GM12878 (cell line): Measurements from ENCODE around the gene IGFALS. TPM values are rescaled to one million over a fixed set of nuclear protein-coding genes. Genes with fewer than 3 reads are reported as not detected.

Experiments
- ATAC-seq: fragments of 200-7000 bp; cut with Tn5 transposase; 3 replicates; pipeline ENCODE4 v1.9.1; 2020; ENCODE audit warnings: mild to moderate bottlenecking, moderate library complexity
- BruUV-seq: library from RNA; stranded (reverse); fragments of 400-500 nt; replicated peaks from 2 replicates; lab custom pipeline; 2021; lab: Mats Ljungman, UMichigan
- CTCF ChIA-PET: fragments of 300-600 bp; sonication (Branson Sonifier 250); formaldehyde crosslinking; extraction: SDS; loops from one replicate; lab custom pipeline; 2021; ENCODE audit warnings: inconsistent platforms; lab: Yijun Ruan, JAX
- POLR2A ChIA-PET: fragments of 350-600 bp; formaldehyde crosslinking; extraction: SDS; loops from one replicate; lab custom pipeline; 2021; ENCODE audit warnings: inconsistent platforms; lab: Charles Lee
- RAD21 ChIA-PET: fragments of 300-600 bp; sonication (Branson Sonifier 250); formaldehyde crosslinking; loops from one replicate; lab custom pipeline; 2023; ENCODE audit warnings: antibody characterized with exemption; ENCODE audit not compliant: unreplicated experiment; lab: Charles Lee
- SMC1A ChIA-PET: fragments of 300-600 bp; sonication (Branson Sonifier 250); formaldehyde crosslinking; loops from one replicate; lab custom pipeline; 2023; ENCODE audit not compliant: unreplicated experiment, uncharacterized antibody; lab: Charles Lee
- DNase-seq: peaks from one replicate; pipeline ENCODE4 v3.0.0-alpha.2; 2011; ENCODE audit warnings: low read depth, low spot score
- FAIRE-seq: peaks from 3 replicates; lab custom pipeline; 2011; peaks lifted over from hg19 to GRCh38; lab: Jason Lieb, UNC
- H2AFZ ChIP-seq: 2 replicates; pipeline ENCODE4 v1.6.0; 2011; ENCODE audit warnings: low read depth, low read length, control low read depth; ENCODE audit not compliant: control insufficient read depth
- H3K27ac ChIP-seq: 2 replicates; pipeline ENCODE4 v1.5.1; 2011; ENCODE audit warnings: control low read depth; ENCODE audit not compliant: control insufficient read depth, insufficient read depth
- H3K27me3 ChIP-seq, 2 experiments: replicated peaks in 1 of 2; 2 replicates each; pipeline versions ENCODE4 v1.6.0 to v1.6.1; 2011; ENCODE audit warnings: low read length in 1 of 2; ENCODE audit not compliant: control insufficient read depth in 2 of 2, insufficient read depth in 2 of 2
- H3K36me3 ChIP-seq, 2 experiments: 2 replicates each; pipeline ENCODE4 v1.5.1; 2011; ENCODE audit warnings: low read length in 1 of 2; ENCODE audit not compliant: control insufficient read depth in 2 of 2, insufficient read depth in 2 of 2
- H3K4me1 ChIP-seq: 2 replicates; pipeline ENCODE4 v1.6.1; 2011; ENCODE audit warnings: mild to moderate bottlenecking, low read length, moderate library complexity, mixed read lengths; ENCODE audit not compliant: control insufficient read depth, insufficient read depth
- H3K4me2 ChIP-seq: 2 replicates; pipeline ENCODE4 v1.6.0; 2011; ENCODE audit warnings: control low read depth; ENCODE audit not compliant: control insufficient read depth, insufficient read depth
- H3K4me3 ChIP-seq: fragments of 200-600 bp; sonication (generic); 2 replicates; pipeline ENCODE4 v1.5.1; 2016
- H3K79me2 ChIP-seq: 2 replicates; pipeline ENCODE4 v1.6.0; 2011; ENCODE audit warnings: low read length; ENCODE audit not compliant: control insufficient read depth, insufficient read depth
- H3K9ac ChIP-seq: 2 replicates; pipeline ENCODE4 v1.8.0; 2011; ENCODE audit warnings: low read length, control low read depth, mixed read lengths; ENCODE audit not compliant: control insufficient read depth, insufficient read depth
- H3K9me3 ChIP-seq: replicated peaks from 3 replicates; pipeline ENCODE4 v1.5.1; 2011; ENCODE audit warnings: mild to moderate bottlenecking, low read length; ENCODE audit not compliant: control insufficient read depth, insufficient read depth
- H4K20me1 ChIP-seq: 2 replicates; pipeline ENCODE4 v1.6.0; 2011; ENCODE audit not compliant: control insufficient read depth, insufficient read depth
- ASH2L ChIP-seq: fragments of 300-600, 200-600 bp; sonication (generic); IDR thresholded peaks from 2 replicates; pipeline ENCODE4 v1.6.1; 2017; ENCODE audit warnings: low read depth, mild to moderate bottlenecking, borderline replicate concordance
- BCL3 ChIP-seq: IDR thresholded peaks from 2 replicates; pipeline ENCODE4 v1.6.1; 2011; ENCODE audit warnings: borderline replicate concordance, low read depth, mild to moderate bottlenecking, moderate library complexity, low read length; ENCODE audit not compliant: insufficient read depth, poor library complexity, severe bottlenecking
- BHLHE40 ChIP-seq, 2 experiments: fragments of 450-650 bp in 1 of 2; IDR thresholded peaks; 2 replicates each; pipeline ENCODE4 v1.6.1; 2011 to 2017; ENCODE audit warnings: low read depth in 2 of 2, borderline replicate concordance in 1 of 2, improper control_type of control experiment in 1 of 2, low read length in 1 of 2, mild to moderate bottlenecking in 1 of 2
- CBX5 ChIP-seq: sonication (generic); IDR thresholded peaks from 2 replicates; pipeline ENCODE4 v1.6.1; 2016; ENCODE audit warnings: low read depth, moderate library complexity, mild to moderate bottlenecking, inconsistent platforms
- CUX1 ChIP-seq: IDR thresholded peaks from 2 replicates; pipeline ENCODE4 v1.6.1; 2012; ENCODE audit warnings: improper control_type of control experiment, low read depth, low read length; ENCODE audit not compliant: insufficient replicate concordance
- E2F4 ChIP-seq: IDR thresholded peaks from 2 replicates; pipeline ENCODE4 v1.6.1; 2012; ENCODE audit warnings: low read depth, low read length, improper control_type of control experiment
- ETV6 ChIP-seq, 2 experiments: fragments of 450-650 bp in 1 of 2; IDR thresholded peaks in 1 of 2; conservative IDR thresholded peaks in 1 of 2; 2 replicates each; pipeline ENCODE4 v1.6.1; 2014; ENCODE audit warnings: antibody characterized with exemption in 1 of 2, borderline replicate concordance in 1 of 2, low read depth in 1 of 2, mild to moderate bottlenecking in 1 of 2, moderate library complexity in 1 of 2
- SMAD1 ChIP-seq: fragments of 450-650 bp; IDR thresholded peaks from 2 replicates; pipeline ENCODE4 v1.6.1; 2018; ENCODE audit warnings: mild to moderate bottlenecking, low read depth; ENCODE audit not compliant: partially characterized antibody
- SMAD5 ChIP-seq: IDR thresholded peaks from 2 replicates; pipeline ENCODE4 v1.6.1; 2016; ENCODE audit warnings: antibody characterized with exemption, low read depth
- USF2 ChIP-seq: IDR thresholded peaks from 2 replicates; pipeline ENCODE4 v1.6.1; 2011; ENCODE audit warnings: low read depth, low read length, improper control_type of control experiment, borderline replicate concordance
- WGBS: methylation state at CpG from one replicate; pipeline ENCODE4 v1.1.6; 2016; ENCODE audit warnings: low lambda C conversion rate; ENCODE audit not compliant: insufficient replicate concordance, insufficient coverage; ENCODE audit errors: missing lambda C conversion rate; 5-methylcytosine and 5-hydroxymethylcytosine counted together
- in situ Hi-C: fragments of 300-500 bp; cut with MboI; formaldehyde crosslinking; loops from 9 replicates; pipeline ENCODE4 v1.14.3; 2018; ENCODE audit warnings: mixed read lengths
- intact Hi-C: fragments of 100-400 bp; cut with micrococcal nuclease; formaldehyde crosslinking; loops from one replicate; pipeline ENCODE4 v1.14.2; 2022; ENCODE audit not compliant: unreplicated experiment
- polyA plus RNA-seq, 11 experiments: library from polyadenylated mRNA; depleted of rRNA in 4 of 11; unstranded in 6 of 11; stranded (reverse) in 5 of 11; fragments of >200 nt; fragmentation: Nextera tagmentation in 4 of 11; fragmentation: Illumina TruSeq in 1 of 11; extraction: Ambion mirVana in 4 of 11; extraction: Trizol in 1 of 11; gene quantifications; 1 replicate in 1 of 11; 2 replicates in 10 of 11; pipeline versions ENCODE4 v1.2.1 to v1.2.3, GENCODE V29; 2011 to 2016; ENCODE audit warnings: inconsistent platforms in 2 of 11, missing spikeins in 2 of 11, low read depth in 1 of 11
- total RNA-seq, 4 experiments: library from RNA; depleted of rRNA in 3 of 4; stranded (reverse); fragments of >200 nt in 3 of 4; fragmentation: Illumina TruSeq in 1 of 4; extraction: Trizol in 1 of 4; gene quantifications; 2 replicates each; pipeline versions ENCODE4 v1.2.1 to v1.2.3, GENCODE V29; 2013 to 2021

IGFALS gene
- total and polyA plus RNA-seq, 10 of the 15 experiments (the other 5 are each of a cell fraction or from before 2014, with no cell fraction given): 0.04 to 0.11 TPM; not detected in 8

GRCh38 chr16:1741553-1742165 is 51.8 kb downstream of the IGFALS start (continued):
- TF ChIP-seq E2F4 (no peak), SMAD1 (no peak), ETV6 (conservative IDR thresholded peaks at IDR 0.05 in 1 of 2, IDR thresholded peaks at IDR 0.05 in 1 of 2; ENCODE audit: borderline replicate concordance in 1 of 2, low read depth in 1 of 2) (no peak), SMAD5 (no peak), ASH2L (no peak)

GRCh38 chr16:1740781-1741490 is 52.6 kb downstream of the IGFALS start:
- no peaks in the 10 kb centered on the region for H4K20me1 ChIP-seq
- SMC1A ChIA-PET: no interaction called here
- POLR2A ChIA-PET: no interaction called here
- peaks cover 1 to 10% of the 10 kb centered on the region in 2 experiments; a peak in 3 of 4 replicates for H3K36me3 ChIP-seq
- H3K27ac ChIP-seq: no peak overlapping the region
- peaks cover 2% of the 10 kb centered on the region; the same call in 1 of the 3 replicates for H3K9me3 ChIP-seq
- DNase-seq: no peak
- no peak overlapping the region for H2AFZ ChIP-seq
- H3K4me1 ChIP-seq: no peaks in the 10 kb centered on the region
- no peak for ATAC-seq
- FAIRE-seq: no peak
- BruUV-seq: no TSS peak
- H3K27me3 ChIP-seq: no peaks in the 10 kb centered on the region
- H3K4me3 ChIP-seq: no peak overlapping the region
- intact Hi-C loops: no loop called here
- 98% methylated on average over 30 of the region's 30 CpGs for WGBS
- RAD21 ChIA-PET: no interaction called here
- no peak overlapping the region for H3K4me2 ChIP-seq
- CTCF ChIA-PET: interaction anchor here (1.2 kb wide), 1 partner anchor 15 kb away, joined by 3 read pairs; no protein-coding TSS in a partner anchor
- in situ Hi-C loops: no loop called here
- H3K9ac ChIP-seq: no peak overlapping the region
- H3K79me2 ChIP-seq: no peaks in the 10 kb centered on the region
- no peak for TF ChIP-seq USF2
- TF ChIP-seq CUX1: no peak
- no peak for TF ChIP-seq BCL3
- no peak for TF ChIP-seq CBX5
- TF ChIP-seq BHLHE40 (IDR thresholded peaks at IDR 0.05; ENCODE audit: borderline replicate concordance in 1 of 2, low read depth in 2 of 2, low read length in 1 of 2): no peak
